GM19043 (cell line): Measurements from ENCODE around the gene HAGHL.

ENCODE experiments used
- ATAC-seq: cut with Tn5 transposase; IDR thresholded peaks from one replicate; pipeline ENCODE4 v1.9.1; 2021; ENCODE audit warnings: low read depth; ENCODE audit not compliant: unreplicated experiment

Gene HAGHL

GRCh38 chr16:719815-720446, 7.0 kb upstream of the HAGHL start:
- no peak for ATAC-seq

- ATAC-seq: no peak
These were observed 6.4 kb upstream of the HAGHL start for GRCh38 chr16:720447-720989.

GRCh38 chr16:720990-721764, 5.7 kb upstream of the HAGHL start, which contains the start of gene ANTKMT:
ANTKMT (plus strand) TSS chr16:721146; CDS start chr16:721275, 129 bp downstream.
- no peak for ATAC-seq

- ATAC-seq: no peak
These were observed 5.0 kb upstream of the HAGHL start for GRCh38 chr16:721765-722540.

- no peak for ATAC-seq
These were observed 3.9 kb upstream of the HAGHL start for GRCh38 chr16:722835-723633.

- no peak for ATAC-seq
These were observed 3.2 kb upstream of the HAGHL start for GRCh38 chr16:723695-724094.

GRCh38 chr16:724188-725040, 2.5 kb upstream of the HAGHL start:
- no peak for ATAC-seq

GRCh38 chr16:725041-725376, 1.9 kb upstream of the HAGHL start:
- no peak for ATAC-seq

- ATAC-seq: no peak
These were observed 1.3 kb upstream of the HAGHL start for GRCh38 chr16:725463-726187.

- ATAC-seq: no peak
These were observed 793 bp upstream of the HAGHL start for GRCh38 chr16:726188-726437.

GRCh38 chr16:727291-727977, 528 bp downstream of the HAGHL start:
- no peak for ATAC-seq

- no peak for ATAC-seq
These were observed 1.4 kb downstream of the HAGHL start for GRCh38 chr16:728131-728889.

- no peak for ATAC-seq
These were observed 2.2 kb downstream of the HAGHL start for GRCh38 chr16:728890-729744.

- no peak for ATAC-seq
These were observed 3.1 kb downstream of the HAGHL start for GRCh38 chr16:729768-730665.

GRCh38 chr16:730666-731509, 4.0 kb downstream of the HAGHL start:
- ATAC-seq: no peak
